Measurements from ENCODE around the gene SEC61G.

DNA sequence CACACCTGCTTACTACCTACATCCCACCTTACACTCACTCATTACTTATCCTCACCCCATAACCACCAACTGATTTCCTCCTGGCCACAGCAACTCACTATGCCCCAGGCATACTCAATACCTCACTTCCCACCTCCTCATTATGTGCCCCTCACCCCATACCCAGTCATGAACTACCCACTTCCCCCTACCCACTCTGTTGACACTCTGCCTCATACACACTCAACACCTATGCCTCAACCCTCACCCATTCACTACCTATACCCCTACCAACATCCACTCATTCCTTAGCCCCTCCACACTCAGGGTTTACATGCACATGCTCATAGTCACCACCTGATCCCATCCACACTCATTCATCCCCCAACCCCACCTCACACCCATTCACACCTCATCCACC is 39.6 kb downstream of the SEC61G start:
- no peak for TF ChIP-seq JUN (IDR thresholded peaks at IDR 0.05)
- TF ChIP-seq, protein P1, sequence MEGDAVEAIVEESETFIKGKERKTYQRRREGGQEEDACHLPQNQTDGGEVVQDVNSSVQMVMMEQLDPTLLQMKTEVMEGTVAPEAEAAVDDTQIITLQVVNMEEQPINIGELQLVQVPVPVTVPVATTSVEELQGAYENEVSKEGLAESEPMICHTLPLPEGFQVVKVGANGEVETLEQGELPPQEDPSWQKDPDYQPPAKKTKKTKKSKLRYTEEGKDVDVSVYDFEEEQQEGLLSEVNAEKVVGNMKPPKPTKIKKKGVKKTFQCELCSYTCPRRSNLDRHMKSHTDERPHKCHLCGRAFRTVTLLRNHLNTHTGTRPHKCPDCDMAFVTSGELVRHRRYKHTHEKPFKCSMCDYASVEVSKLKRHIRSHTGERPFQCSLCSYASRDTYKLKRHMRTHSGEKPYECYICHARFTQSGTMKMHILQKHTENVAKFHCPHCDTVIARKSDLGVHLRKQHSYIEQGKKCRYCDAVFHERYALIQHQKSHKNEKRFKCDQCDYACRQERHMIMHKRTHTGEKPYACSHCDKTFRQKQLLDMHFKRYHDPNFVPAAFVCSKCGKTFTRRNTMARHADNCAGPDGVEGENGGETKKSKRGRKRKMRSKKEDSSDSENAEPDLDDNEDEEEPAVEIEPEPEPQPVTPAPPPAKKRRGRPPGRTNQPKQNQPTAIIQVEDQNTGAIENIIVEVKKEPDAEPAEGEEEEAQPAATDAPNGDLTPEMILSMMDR (IDR thresholded peaks at IDR 0.05) = no peak
